ENCODE results near the gene TLR7. TPM values are rescaled to one million over a fixed set of nuclear protein-coding genes. Genes with fewer than 3 reads are reported as not detected.

Gene TLR7
- total and polyA plus RNA-seq, 10 of the 15 experiments (the other 5 are each of a cell fraction or from before 2014, with no cell fraction given), result 12.0 to 44.4 (median 22.6) TPM

DNA sequence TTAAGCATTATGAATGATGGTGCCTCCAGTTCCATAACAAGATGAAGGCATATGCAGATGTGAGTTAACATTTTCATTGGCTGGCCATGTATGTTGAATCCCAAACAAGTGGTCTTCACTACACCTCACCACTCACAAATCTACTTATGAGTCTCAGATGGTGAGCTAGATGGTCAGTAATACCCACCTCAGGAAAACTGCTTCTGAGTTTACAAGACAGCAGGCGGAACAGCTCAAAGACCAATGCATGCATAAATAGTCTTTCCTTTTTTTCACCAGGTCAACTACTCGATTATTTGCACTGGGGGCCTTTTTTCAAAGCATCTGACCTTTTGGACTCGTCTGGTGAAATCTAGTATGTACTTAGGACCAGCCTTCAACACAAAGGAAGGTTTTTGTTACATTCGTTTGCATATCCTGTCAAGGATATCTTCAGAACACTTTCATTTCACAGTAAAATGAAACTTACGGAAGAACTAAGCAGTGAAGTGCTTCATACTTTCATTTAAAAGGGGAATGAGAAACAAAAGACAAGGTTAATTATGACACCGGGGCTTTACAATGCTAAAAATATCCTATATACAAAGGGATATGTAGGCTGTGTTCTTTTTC, 23.1 kb upstream of the TLR7 start (continued):
- TF ChIP-seq, protein P1, sequence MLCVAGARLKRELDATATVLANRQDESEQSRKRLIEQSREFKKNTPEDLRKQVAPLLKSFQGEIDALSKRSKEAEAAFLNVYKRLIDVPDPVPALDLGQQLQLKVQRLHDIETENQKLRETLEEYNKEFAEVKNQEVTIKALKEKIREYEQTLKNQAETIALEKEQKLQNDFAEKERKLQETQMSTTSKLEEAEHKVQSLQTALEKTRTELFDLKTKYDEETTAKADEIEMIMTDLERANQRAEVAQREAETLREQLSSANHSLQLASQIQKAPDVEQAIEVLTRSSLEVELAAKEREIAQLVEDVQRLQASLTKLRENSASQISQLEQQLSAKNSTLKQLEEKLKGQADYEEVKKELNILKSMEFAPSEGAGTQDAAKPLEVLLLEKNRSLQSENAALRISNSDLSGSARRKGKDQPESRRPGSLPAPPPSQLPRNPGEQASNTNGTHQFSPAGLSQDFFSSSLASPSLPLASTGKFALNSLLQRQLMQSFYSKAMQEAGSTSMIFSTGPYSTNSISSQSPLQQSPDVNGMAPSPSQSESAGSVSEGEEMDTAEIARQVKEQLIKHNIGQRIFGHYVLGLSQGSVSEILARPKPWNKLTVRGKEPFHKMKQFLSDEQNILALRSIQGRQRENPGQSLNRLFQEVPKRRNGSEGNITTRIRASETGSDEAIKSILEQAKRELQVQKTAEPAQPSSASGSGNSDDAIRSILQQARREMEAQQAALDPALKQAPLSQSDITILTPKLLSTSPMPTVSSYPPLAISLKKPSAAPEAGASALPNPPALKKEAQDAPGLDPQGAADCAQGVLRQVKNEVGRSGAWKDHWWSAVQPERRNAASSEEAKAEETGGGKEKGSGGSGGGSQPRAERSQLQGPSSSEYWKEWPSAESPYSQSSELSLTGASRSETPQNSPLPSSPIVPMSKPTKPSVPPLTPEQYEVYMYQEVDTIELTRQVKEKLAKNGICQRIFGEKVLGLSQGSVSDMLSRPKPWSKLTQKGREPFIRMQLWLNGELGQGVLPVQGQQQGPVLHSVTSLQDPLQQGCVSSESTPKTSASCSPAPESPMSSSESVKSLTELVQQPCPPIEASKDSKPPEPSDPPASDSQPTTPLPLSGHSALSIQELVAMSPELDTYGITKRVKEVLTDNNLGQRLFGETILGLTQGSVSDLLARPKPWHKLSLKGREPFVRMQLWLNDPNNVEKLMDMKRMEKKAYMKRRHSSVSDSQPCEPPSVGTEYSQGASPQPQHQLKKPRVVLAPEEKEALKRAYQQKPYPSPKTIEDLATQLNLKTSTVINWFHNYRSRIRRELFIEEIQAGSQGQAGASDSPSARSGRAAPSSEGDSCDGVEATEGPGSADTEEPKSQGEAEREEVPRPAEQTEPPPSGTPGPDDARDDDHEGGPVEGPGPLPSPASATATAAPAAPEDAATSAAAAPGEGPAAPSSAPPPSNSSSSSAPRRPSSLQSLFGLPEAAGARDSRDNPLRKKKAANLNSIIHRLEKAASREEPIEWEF (IDR thresholded peaks at IDR 0.05; ENCODE audit: insufficient replicate concordance, low read depth, low read length), result no peak
- TF ChIP-seq ZBTB33 (IDR thresholded peaks at IDR 0.05), result no peak
- TF ChIP-seq RUNX3 (IDR thresholded peaks at IDR 0.05; ENCODE audit: low read length), result no peak
- no peak for TF ChIP-seq ZNF592 (IDR thresholded peaks at IDR 0.05)
- TF ChIP-seq ZNF24 (IDR thresholded peaks at IDR 0.05), result peak; percentile 95
- TF ChIP-seq NFIC (IDR thresholded peaks at IDR 0.05; ENCODE audit: low read depth, low read length), result no peak; the same call in none of the 2 replicates
- TF ChIP-seq MXI1 (IDR thresholded peaks at IDR 0.05; ENCODE audit: low read depth, low read length), result no peak
- no peak for TF ChIP-seq USF2 (IDR thresholded peaks at IDR 0.05; ENCODE audit: borderline replicate concordance, low read depth, low read length)
- TF ChIP-seq CHD4 (IDR thresholded peaks at IDR 0.05), result no peak
- no peak for TF ChIP-seq BCLAF1 (IDR thresholded peaks at IDR 0.05)
- TF ChIP-seq ZSCAN29 (IDR thresholded peaks at IDR 0.05), result peak; percentile 83; the same call in 1 of the 2 replicates
- TF ChIP-seq ZNF207 (IDR thresholded peaks at IDR 0.05; ENCODE audit: borderline replicate concordance), result no peak
- TF ChIP-seq TAF1 (IDR thresholded peaks at IDR 0.05; ENCODE audit: borderline replicate concordance, low read depth, low read length), result 0 out of 2 replicates have a peak, but pooled peaks have one; percentile 17
- TF ChIP-seq EED (IDR thresholded peaks at IDR 0.05; ENCODE audit: low read depth), result no peak
- TF ChIP-seq TARDBP (IDR thresholded peaks at IDR 0.05; ENCODE audit: borderline replicate concordance), result no peak

All from GM12878 (cell line).